Breast epithelium (tissue), 3 donors: ENCODE results near the gene VPS29.

Source experiments
- POLR2AphosphoS5 ChIP-seq, 3 donors: sonication (generic); formaldehyde crosslinking; IDR thresholded peaks; one replicate each; pipeline ENCODE4 v1.6.1; 2017; ENCODE audit warnings: antibody characterized with exemption in 3 of 3
- TF ChIP-seq, protein P1 (sequence below), 3 donors: fragments of 450-650 bp; IDR thresholded peaks; one replicate each; pipeline ENCODE4 v1.5.1; 2016 to 2017; ENCODE audit warnings: antibody characterized with exemption in 3 of 3, mild to moderate bottlenecking in 3 of 3, moderate library complexity in 3 of 3

DNA sequence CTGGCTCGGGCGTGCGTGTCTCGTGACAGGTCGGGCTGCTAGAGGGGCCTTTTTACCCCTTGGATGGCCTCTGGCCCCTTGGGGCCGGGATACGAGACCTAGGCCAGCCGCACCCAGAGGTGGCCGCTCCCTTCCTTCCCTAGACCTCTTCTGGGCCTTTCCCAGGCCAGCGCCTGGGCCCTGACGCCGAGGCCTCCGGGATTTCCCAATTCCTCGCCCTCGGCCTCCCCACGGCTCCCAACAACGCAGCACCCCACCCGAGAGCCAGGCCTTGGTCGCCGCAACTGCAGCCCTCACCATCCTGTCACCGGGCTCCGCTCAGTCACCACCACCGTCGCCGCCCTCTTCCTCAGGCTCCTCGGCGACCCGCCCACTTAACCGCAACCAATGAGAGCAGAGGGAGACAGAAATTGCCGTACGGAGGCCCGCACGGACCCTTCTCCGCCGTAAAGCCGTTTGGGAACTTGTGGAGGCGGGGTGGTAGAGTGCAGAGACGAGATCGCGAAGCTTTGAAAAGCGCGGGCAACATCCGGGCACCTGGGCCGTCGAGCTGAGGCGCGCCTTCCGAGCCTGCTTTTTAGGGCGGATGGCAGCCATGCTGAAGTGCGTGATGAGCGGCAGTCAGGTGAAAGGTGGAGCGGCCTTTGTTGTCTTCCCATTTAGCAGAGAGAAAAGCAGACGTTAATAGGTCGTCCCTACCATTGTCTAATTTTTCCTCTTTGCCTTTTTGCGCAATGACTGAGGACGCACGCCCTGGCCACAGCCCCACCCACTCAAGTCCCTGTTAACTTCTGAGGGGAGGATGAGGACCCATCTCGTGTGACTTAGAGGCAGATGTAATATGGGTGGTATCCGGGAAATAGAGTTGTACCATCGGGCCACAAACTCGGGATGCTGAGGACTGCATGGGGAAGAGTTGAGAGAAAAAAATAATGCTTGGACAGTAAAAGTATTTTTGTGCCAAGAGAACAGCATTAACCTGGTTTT, at the start of gene VPS29, which contains the start of gene RAD9B:
- peak; percentile 93 to 98 (median 97) for TF ChIP-seq POLR2AphosphoS5 (IDR thresholded peaks at IDR 0.05)
- TF ChIP-seq, protein P1, sequence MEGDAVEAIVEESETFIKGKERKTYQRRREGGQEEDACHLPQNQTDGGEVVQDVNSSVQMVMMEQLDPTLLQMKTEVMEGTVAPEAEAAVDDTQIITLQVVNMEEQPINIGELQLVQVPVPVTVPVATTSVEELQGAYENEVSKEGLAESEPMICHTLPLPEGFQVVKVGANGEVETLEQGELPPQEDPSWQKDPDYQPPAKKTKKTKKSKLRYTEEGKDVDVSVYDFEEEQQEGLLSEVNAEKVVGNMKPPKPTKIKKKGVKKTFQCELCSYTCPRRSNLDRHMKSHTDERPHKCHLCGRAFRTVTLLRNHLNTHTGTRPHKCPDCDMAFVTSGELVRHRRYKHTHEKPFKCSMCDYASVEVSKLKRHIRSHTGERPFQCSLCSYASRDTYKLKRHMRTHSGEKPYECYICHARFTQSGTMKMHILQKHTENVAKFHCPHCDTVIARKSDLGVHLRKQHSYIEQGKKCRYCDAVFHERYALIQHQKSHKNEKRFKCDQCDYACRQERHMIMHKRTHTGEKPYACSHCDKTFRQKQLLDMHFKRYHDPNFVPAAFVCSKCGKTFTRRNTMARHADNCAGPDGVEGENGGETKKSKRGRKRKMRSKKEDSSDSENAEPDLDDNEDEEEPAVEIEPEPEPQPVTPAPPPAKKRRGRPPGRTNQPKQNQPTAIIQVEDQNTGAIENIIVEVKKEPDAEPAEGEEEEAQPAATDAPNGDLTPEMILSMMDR (IDR thresholded peaks at IDR 0.05), result no peak
